ENCODE data around the gene ARHGAP30. TPM values are rescaled to one million over a fixed set of nuclear protein-coding genes. Genes with fewer than 3 reads are reported as not detected.
"Not testable (repeated sequence)": the region's sequence is repeated elsewhere in the genome, so short reads cannot be mapped to it uniquely, and the experiment has no call there.

The ARHGAP30 gene
- total RNA-seq, 2 experiments from 2014 or later: 104 to 106 TPM

- H3K27ac Mint-ChIP-seq: peak overlapping the region; percentile 73
- H3K4me3 Mint-ChIP-seq; H3K27me3 Mint-ChIP-seq (ENCODE audit: low read depth); H3K9me3 Mint-ChIP-seq; DNase-seq: not testable (repeated sequence)
- CTCF ChIA-PET: interaction anchor here (2.1 kb wide), 1 partner anchor 22 kb away, joined by 9 read pairs; no protein-coding TSS in a partner anchor
- intact Hi-C loops (cut with micrococcal nuclease): loop anchor here (5.0 kb wide), 1 partner anchor 33 kb away; the partner anchor contains the start of gene KLHDC9
- peaks cover 43% of the 10 kb centered on the region for H3K36me3 Mint-ChIP-seq (ENCODE audit: low read depth)
- peaks cover 74% of the 10 kb centered on the region for H3K4me1 Mint-ChIP-seq (ENCODE audit: low read depth)
Observed at GRCh38 chr1:161063936-161064335, 5.8 kb downstream of the ARHGAP30 start.

DNA sequence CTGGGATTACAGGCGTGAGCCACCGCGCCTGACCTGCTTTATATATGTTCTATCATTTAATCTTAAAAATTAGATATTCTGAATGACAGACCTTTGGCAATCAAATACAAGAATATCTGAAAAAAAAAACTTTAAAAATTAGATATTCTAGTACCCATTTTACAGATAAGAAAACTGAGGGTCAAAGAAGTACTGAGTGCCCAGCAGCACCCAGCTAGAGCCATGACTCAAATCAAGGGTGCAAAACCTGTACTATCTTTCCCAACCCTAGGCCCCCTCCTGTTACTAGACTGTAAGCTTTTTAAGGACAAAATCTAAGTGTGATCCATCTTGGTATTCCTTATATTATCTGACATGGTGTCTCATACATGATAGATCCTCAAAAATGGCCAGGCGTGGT, 8.3 kb downstream of the ARHGAP30 start:
- H3K4me3 Mint-ChIP-seq: no peak overlapping the region
- no peak for DNase-seq
- intact Hi-C loops (cut with micrococcal nuclease): loop anchor here (5.0 kb wide), 1 partner anchor 36 kb away; the partner anchor contains the start of gene KLHDC9
- peak overlapping the region; percentile 36 for H3K27ac Mint-ChIP-seq
- CTCF ChIA-PET: interaction anchor here (1.2 to 3.1 kb wide), 4 partner anchors 10 to 71 kb away, joined by 5 to 17 read pairs (median 10); partner anchors contain the start of gene USF1
- peaks cover 44% of the 10 kb centered on the region for H3K36me3 Mint-ChIP-seq (ENCODE audit: low read depth)
- H3K27me3 Mint-ChIP-seq (ENCODE audit: low read depth): no peaks in the 10 kb centered on the region
- peaks cover 68% of the 10 kb centered on the region for H3K4me1 Mint-ChIP-seq (ENCODE audit: low read depth)
- no peaks in the 10 kb centered on the region for H3K9me3 Mint-ChIP-seq

- H3K4me1 Mint-ChIP-seq (ENCODE audit: low read depth): peaks cover 53% of the 10 kb centered on the region
- CTCF ChIA-PET: interaction anchor here (1.0 to 3.1 kb wide), 8 partner anchors 8 to 62 kb away, joined by 3 to 17 read pairs (median 10); partner anchors contain the start of genes ARHGAP30, TSTD1 and USF1
- H3K36me3 Mint-ChIP-seq (ENCODE audit: low read depth): peaks cover 46% of the 10 kb centered on the region
- no peak for DNase-seq
- peak overlapping the region; percentile 87 for H3K27ac Mint-ChIP-seq
- H3K27me3 Mint-ChIP-seq (ENCODE audit: low read depth): no peaks in the 10 kb centered on the region
- intact Hi-C loops (cut with micrococcal nuclease): no loop called here
- no peaks in the 10 kb centered on the region for H3K9me3 Mint-ChIP-seq
- no peak overlapping the region for H3K4me3 Mint-ChIP-seq
Observed at GRCh38 chr1:161059293-161059692, 10.4 kb downstream of the ARHGAP30 start.

GRCh38 chr1:161054805-161055204, 14.9 kb downstream of the ARHGAP30 start:
- intact Hi-C loops (cut with micrococcal nuclease): no loop called here

DNA sequence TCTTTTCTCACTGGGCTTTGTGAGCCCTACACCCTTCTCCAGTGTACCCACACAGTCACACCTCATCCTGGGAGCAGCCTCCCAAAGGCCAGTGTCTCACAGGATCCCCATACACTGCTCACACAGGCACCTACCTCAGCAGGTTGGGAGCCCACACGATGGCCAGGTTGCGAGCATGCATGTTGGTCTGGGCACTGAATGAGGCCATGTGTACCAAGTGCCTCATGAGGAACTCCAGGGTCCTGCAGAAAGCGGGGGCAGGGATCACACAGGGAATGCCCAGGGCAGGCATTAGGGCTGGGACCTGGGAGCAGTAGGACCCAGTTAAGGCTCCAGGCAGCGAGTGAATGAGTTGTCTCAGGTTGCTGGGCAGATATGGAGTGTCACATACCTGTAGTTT, 15.5 kb downstream of the ARHGAP30 start:
- H3K9me3 Mint-ChIP-seq: no peaks in the 10 kb centered on the region
- H3K4me1 Mint-ChIP-seq (ENCODE audit: low read depth): peaks cover 9% of the 10 kb centered on the region
- H3K27ac Mint-ChIP-seq: no peak overlapping the region
- peaks cover 48% of the 10 kb centered on the region for H3K36me3 Mint-ChIP-seq (ENCODE audit: low read depth)
- H3K27me3 Mint-ChIP-seq (ENCODE audit: low read depth): no peaks in the 10 kb centered on the region
- H3K4me3 Mint-ChIP-seq: no peak overlapping the region
- intact Hi-C loops (cut with micrococcal nuclease): no loop called here
- CTCF ChIA-PET: interaction anchor here (0.7 to 1.4 kb wide), 5 partner anchors 14 to 56 kb away, joined by 3 to 8 read pairs (median 4); partner anchors contain the start of gene ARHGAP30
- no peak for DNase-seq

More at GRCh38 chr1:161054805-161055204, 14.9 kb downstream of the ARHGAP30 start:
- CTCF ChIA-PET: interaction anchor here (0.7 to 1.4 kb wide), 6 partner anchors 10 to 57 kb away, joined by 3 to 8 read pairs (median 4); partner anchors contain the start of gene ARHGAP30
- Mint-ChIP-seq H3K27me3 (ENCODE audit: low read depth) (no peaks in the 10 kb centered on the region), H3K9me3 (no peaks in the 10 kb centered on the region), H3K4me1 (ENCODE audit: low read depth) (peaks cover 15% of the 10 kb centered on the region), H3K27ac (no peak overlapping the region), H3K4me3 (no peak overlapping the region), H3K36me3 (ENCODE audit: low read depth) (peaks cover 49% of the 10 kb centered on the region)
- no peak for DNase-seq

DNA sequence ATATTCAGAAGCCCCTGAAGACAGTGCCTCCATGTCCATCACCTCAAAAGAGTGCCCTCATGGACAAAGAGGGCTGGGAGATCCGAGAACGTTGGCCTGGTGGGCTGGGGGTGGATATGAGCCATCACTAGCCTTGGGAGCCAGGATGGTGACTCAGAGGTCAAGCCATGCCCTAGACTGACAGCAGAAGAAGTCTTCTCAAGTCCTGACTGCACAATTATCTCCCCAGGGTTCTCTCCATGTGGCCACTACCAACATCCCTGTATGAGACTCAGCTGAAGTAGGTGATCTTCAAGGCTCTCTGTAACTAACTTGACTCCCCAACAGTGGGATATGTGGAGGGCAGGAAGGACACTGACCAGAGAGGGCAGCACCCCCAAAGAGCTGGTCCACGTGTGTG, 16.8 kb downstream of the ARHGAP30 start:
- H3K4me3 Mint-ChIP-seq: no peak overlapping the region
- no peak overlapping the region for H3K27ac Mint-ChIP-seq
- CTCF ChIA-PET: no interaction called here
- H3K4me1 Mint-ChIP-seq (ENCODE audit: low read depth): peaks cover 11% of the 10 kb centered on the region
- peaks cover 56% of the 10 kb centered on the region for H3K36me3 Mint-ChIP-seq (ENCODE audit: low read depth)
- H3K9me3 Mint-ChIP-seq: no peaks in the 10 kb centered on the region
- DNase-seq: no peak
- no peaks in the 10 kb centered on the region for H3K27me3 Mint-ChIP-seq (ENCODE audit: low read depth)
- intact Hi-C loops (cut with micrococcal nuclease): no loop called here

DNA sequence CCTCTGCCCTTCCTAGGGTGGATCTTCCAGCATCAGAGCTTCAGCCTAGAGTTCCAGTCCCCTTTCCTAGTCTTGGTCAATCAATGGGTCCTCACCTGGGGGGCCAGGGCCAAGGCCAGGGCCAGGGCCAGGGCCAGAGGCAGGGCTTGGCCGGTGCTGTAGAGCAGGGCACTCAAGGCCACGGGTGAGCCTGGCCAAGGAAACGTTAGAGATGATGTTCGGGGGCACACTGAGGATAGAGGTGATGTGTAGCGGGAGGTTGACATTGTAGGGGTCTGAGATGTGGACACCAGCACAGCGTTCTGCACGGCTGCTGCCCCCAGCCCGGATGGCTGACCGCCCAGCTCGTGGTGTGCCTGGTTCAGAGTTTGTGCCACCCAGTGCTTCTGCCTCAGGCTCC, 18.5 kb downstream of the ARHGAP30 start:
- intact Hi-C loops (cut with micrococcal nuclease): no loop called here
- H3K9me3 Mint-ChIP-seq: no peaks in the 10 kb centered on the region
- no peak for DNase-seq
- no peaks in the 10 kb centered on the region for H3K27me3 Mint-ChIP-seq (ENCODE audit: low read depth)
- H3K4me3 Mint-ChIP-seq: no peak overlapping the region
- no peak overlapping the region for H3K27ac Mint-ChIP-seq
- peaks cover 11% of the 10 kb centered on the region for H3K4me1 Mint-ChIP-seq (ENCODE audit: low read depth)
- H3K36me3 Mint-ChIP-seq (ENCODE audit: low read depth): peaks cover 48% of the 10 kb centered on the region
- CTCF ChIA-PET: interaction anchor here (1.2 kb wide), 1 partner anchor 8 kb away, joined by 3 read pairs; no protein-coding TSS in a partner anchor

DNA sequence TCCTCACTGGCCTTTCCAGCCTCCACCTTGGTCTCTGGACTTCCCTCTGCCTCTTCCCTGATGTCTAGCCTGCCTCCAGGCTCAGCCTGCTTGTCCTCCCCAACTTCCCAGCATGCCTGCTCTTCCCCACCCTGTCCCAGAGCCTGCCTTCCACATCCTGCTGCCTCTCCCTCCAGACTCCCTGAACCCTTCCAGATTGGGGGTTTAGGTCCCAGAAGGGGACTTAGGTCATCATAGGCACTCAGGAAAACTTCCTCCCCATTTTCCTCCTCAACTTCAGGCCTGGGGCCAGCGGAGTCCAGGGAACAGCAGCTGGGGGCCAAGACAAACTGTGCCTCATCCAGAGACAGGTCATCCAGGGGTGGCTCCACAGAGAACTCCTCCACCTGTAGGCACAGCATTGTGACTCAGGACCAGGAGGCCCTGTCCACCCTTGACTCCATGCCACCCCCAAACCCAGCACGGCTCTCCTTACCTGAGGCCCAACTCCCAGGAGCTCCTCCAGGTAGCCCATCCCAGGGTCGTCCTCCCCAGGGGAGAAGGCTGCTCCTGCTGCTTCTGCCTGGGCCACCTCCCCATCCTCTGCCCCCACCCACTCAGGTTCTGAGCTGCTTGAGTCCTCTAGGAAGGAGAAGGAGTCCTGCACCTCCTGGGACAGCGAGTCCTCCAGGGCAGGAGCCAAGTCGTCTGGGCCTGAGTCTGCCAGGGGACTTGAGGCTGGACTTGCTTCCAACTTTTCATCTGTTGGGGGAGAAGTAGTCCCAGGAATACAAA, 20.6 kb downstream of the ARHGAP30 start:
- DNase-seq: no peak
- CTCF ChIA-PET: no interaction called here
- Mint-ChIP-seq H3K4me1 (ENCODE audit: low read depth) (peaks cover 16% of the 10 kb centered on the region), H3K27ac (peak overlapping the region; percentile 19), H3K27me3 (ENCODE audit: low read depth) (no peaks in the 10 kb centered on the region), H3K4me3 (no peak overlapping the region), H3K36me3 (ENCODE audit: low read depth) (peaks cover 43% of the 10 kb centered on the region), H3K9me3 (no peaks in the 10 kb centered on the region)
- intact Hi-C loops (cut with micrococcal nuclease): no loop called here

- intact Hi-C loops (cut with micrococcal nuclease): loop anchor here (2.0 kb wide), 1 partner anchor 67 kb away; no protein-coding TSS in a partner anchor
- DNase-seq: no peak
- Mint-ChIP-seq H3K4me1 (ENCODE audit: low read depth) (peaks cover 22% of the 10 kb centered on the region), H3K9me3 (no peaks in the 10 kb centered on the region), H3K27ac (peak overlapping the region; percentile 99), H3K36me3 (ENCODE audit: low read depth) (peaks cover 34% of the 10 kb centered on the region), H3K27me3 (ENCODE audit: low read depth) (no peaks in the 10 kb centered on the region), H3K4me3 (no peak overlapping the region)
- CTCF ChIA-PET: interaction anchor here (0.9 to 11.2 kb wide), 4 partner anchors 9 to 51 kb away, joined by 3 to 135 read pairs (median 6); partner anchors contain the start of genes KLHDC9 and TSTD1
Observed at GRCh38 chr1:161047436-161048420, 22.0 kb downstream of the ARHGAP30 start.

GRCh38 chr1:161046605-161047228, 23.0 kb downstream of the ARHGAP30 start:
- H3K27me3 Mint-ChIP-seq (ENCODE audit: low read depth): no peaks in the 10 kb centered on the region
- peaks cover 26% of the 10 kb centered on the region for H3K4me1 Mint-ChIP-seq (ENCODE audit: low read depth)

More at GRCh38 chr1:161046605-161047228, 23.0 kb downstream of the ARHGAP30 start:
- H3K27ac Mint-ChIP-seq: peak overlapping the region; percentile 99
- H3K4me3 Mint-ChIP-seq: peak overlapping the region; percentile 88
- DNase-seq: no peak
- CTCF ChIA-PET: interaction anchor here (0.8 to 11.2 kb wide), 5 partner anchors 14 to 51 kb away, joined by 3 to 135 read pairs (median 10); partner anchors contain the start of genes ARHGAP30 and KLHDC9
- H3K36me3 Mint-ChIP-seq (ENCODE audit: low read depth): peaks cover 29% of the 10 kb centered on the region
- no peaks in the 10 kb centered on the region for H3K9me3 Mint-ChIP-seq
- intact Hi-C loops (cut with micrococcal nuclease): loop anchor here (1.0 to 2.0 kb wide), 4 partner anchors 46 to 107 kb away; partner anchors contain the start of genes DEDD and UFC1

Measured in activated naive CD4-positive, alpha-beta T cell treated with anti-CD3 and anti-CD28 coated beads for 36 hours (primary cell).